Activated CD8-positive, alpha-beta T cell treated with anti-CD3 and anti-CD28 coated beads, Interleukin-2, amount 10 ng/mL, durations not matched to agents 7 days and 5 days (primary cell): ENCODE measurements around the gene PAPLN. TPM values are rescaled to one million over a fixed set of nuclear protein-coding genes. Genes with fewer than 3 reads are reported as not detected.

Experiments
- ATAC-seq: fragments of 150-1000 bp; cut with Tn5 transposase; one replicate; pipeline ENCODE4 v1.10.0; 2021; ENCODE audit warnings: moderate library complexity
- CTCF ChIA-PET: fragments of 350-600 bp; sonication (Branson Sonifier 250); formaldehyde crosslinking; loops from one replicate; lab custom pipeline; 2021; ENCODE audit warnings: antibody characterized with exemption; lab: Charles Lee
- POLR2A ChIA-PET: fragments of 350-600 bp; sonication (Branson Sonifier 250); formaldehyde crosslinking; loops from one replicate; lab custom pipeline; 2021; ENCODE audit warnings: antibody characterized with exemption; lab: Charles Lee
- DNase-seq: peaks from one replicate; pipeline ENCODE4 v3.0.0-alpha.2; 2020
- H3K27ac Mint-ChIP-seq: one replicate; pipeline ENCODE4 v1.8.0; 2021; ENCODE audit warnings: mild to moderate bottlenecking, mixed read lengths
- H3K27me3 Mint-ChIP-seq: one replicate; pipeline ENCODE4 v1.8.0; 2021; ENCODE audit warnings: low read depth, mixed read lengths
- H3K36me3 Mint-ChIP-seq: one replicate; pipeline ENCODE4 v1.8.0; 2021; ENCODE audit warnings: low read depth, mixed read lengths
- H3K4me1 Mint-ChIP-seq: one replicate; pipeline ENCODE4 v1.8.0; 2021; ENCODE audit warnings: low read depth, mixed read lengths
- H3K4me3 Mint-ChIP-seq: one replicate; pipeline ENCODE4 v1.8.0; 2021; ENCODE audit warnings: mild to moderate bottlenecking, mixed read lengths
- H3K9me3 Mint-ChIP-seq: one replicate; pipeline ENCODE4 v1.8.0; 2022; ENCODE audit warnings: mixed read lengths; ENCODE audit not compliant: insufficient read depth
- total RNA-seq, 2 experiments: library from RNA; stranded (reverse); gene quantifications; one replicate each; pipeline ENCODE4 v1.2.3, GENCODE V29; 2021

PAPLN gene
- total RNA-seq, 2 experiments from 2014 or later, result 0.29 to 0.45 TPM

GRCh38 chr14:73259837-73260236 lies 22.5 kb downstream of the PAPLN start:
- no peaks in the 10 kb centered on the region for H3K36me3 Mint-ChIP-seq
- no peak for DNase-seq
- H3K4me3 Mint-ChIP-seq, result no peak overlapping the region
- no peaks in the 10 kb centered on the region for H3K9me3 Mint-ChIP-seq
- ATAC-seq, result no peak
- ChIA-PET POLR2A (no interaction called here), CTCF (no interaction called here)
- H3K27ac Mint-ChIP-seq, result no peak overlapping the region
- no peaks in the 10 kb centered on the region for H3K27me3 Mint-ChIP-seq
- peaks cover 3% of the 10 kb centered on the region for H3K4me1 Mint-ChIP-seq

- no peak overlapping the region for H3K4me3 Mint-ChIP-seq
- no peaks in the 10 kb centered on the region for H3K27me3 Mint-ChIP-seq
- no peaks in the 10 kb centered on the region for H3K9me3 Mint-ChIP-seq
- no peak for DNase-seq
- H3K36me3 Mint-ChIP-seq, result no peaks in the 10 kb centered on the region
- no peak for ATAC-seq
- CTCF ChIA-PET, result no interaction called here
- POLR2A ChIA-PET, result no interaction called here
- H3K27ac Mint-ChIP-seq, result no peak overlapping the region
- H3K4me1 Mint-ChIP-seq, result no peaks in the 10 kb centered on the region
These were observed 23.3 kb downstream of the PAPLN start for GRCh38 chr14:73260574-73260973.

GRCh38 chr14:73261075-73261474 lies 23.8 kb downstream of the PAPLN start:
- DNase-seq (no peak), ATAC-seq (no peak)
- H3K4me1 Mint-ChIP-seq, result no peaks in the 10 kb centered on the region
- ChIA-PET POLR2A (no interaction called here), CTCF (no interaction called here)
- H3K4me3 Mint-ChIP-seq, result no peak overlapping the region
- no peaks in the 10 kb centered on the region for H3K36me3 Mint-ChIP-seq
- H3K27ac Mint-ChIP-seq, result no peak overlapping the region
- no peaks in the 10 kb centered on the region for H3K9me3 Mint-ChIP-seq
- H3K27me3 Mint-ChIP-seq, result no peaks in the 10 kb centered on the region

- ChIA-PET POLR2A (no interaction called here), CTCF (no interaction called here)
- no peaks in the 10 kb centered on the region for H3K9me3 Mint-ChIP-seq
- ATAC-seq (no peak), DNase-seq (no peak)
- H3K4me3 Mint-ChIP-seq, result no peak overlapping the region
- no peaks in the 10 kb centered on the region for H3K27me3 Mint-ChIP-seq
- H3K27ac Mint-ChIP-seq, result no peak overlapping the region
- no peaks in the 10 kb centered on the region for H3K36me3 Mint-ChIP-seq
- no peaks in the 10 kb centered on the region for H3K4me1 Mint-ChIP-seq
These were observed 24.5 kb downstream of the PAPLN start for GRCh38 chr14:73261520-73262426.

GRCh38 chr14:73262427-73263183 lies 25.3 kb downstream of the PAPLN start:
- no peaks in the 10 kb centered on the region for H3K4me1 Mint-ChIP-seq
- no peak overlapping the region for H3K4me3 Mint-ChIP-seq
- H3K9me3 Mint-ChIP-seq, result no peaks in the 10 kb centered on the region
- DNase-seq, result no peak
- ChIA-PET CTCF (no interaction called here), POLR2A (no interaction called here)
- no peaks in the 10 kb centered on the region for H3K36me3 Mint-ChIP-seq
- no peak overlapping the region for H3K27ac Mint-ChIP-seq
- no peak for ATAC-seq
- H3K27me3 Mint-ChIP-seq, result no peaks in the 10 kb centered on the region

GRCh38 chr14:73263606-73264005 lies 26.3 kb downstream of the PAPLN start:
- ATAC-seq (no peak), DNase-seq (no peak)
- ChIA-PET CTCF (no interaction called here), POLR2A (no interaction called here)
- Mint-ChIP-seq H3K4me3 (no peak overlapping the region), H3K27ac (no peak overlapping the region), H3K9me3 (no peaks in the 10 kb centered on the region), H3K36me3 (no peaks in the 10 kb centered on the region), H3K4me1 (no peaks in the 10 kb centered on the region), H3K27me3 (no peaks in the 10 kb centered on the region)

GRCh38 chr14:73264080-73264884 lies 27.0 kb downstream of the PAPLN start:
- ATAC-seq, result no peak
- Mint-ChIP-seq H3K4me3 (no peak overlapping the region), H3K9me3 (no peaks in the 10 kb centered on the region), H3K27me3 (peaks cover 2% of the 10 kb centered on the region), H3K36me3 (no peaks in the 10 kb centered on the region), H3K4me1 (no peaks in the 10 kb centered on the region), H3K27ac (no peak overlapping the region)
- DNase-seq, result no peak
- POLR2A ChIA-PET, result no interaction called here
- CTCF ChIA-PET, result no interaction called here

- Mint-ChIP-seq H3K36me3 (no peaks in the 10 kb centered on the region), H3K4me1 (peaks cover 3% of the 10 kb centered on the region), H3K9me3 (no peaks in the 10 kb centered on the region), H3K27ac (no peak overlapping the region), H3K27me3 (peaks cover 6% of the 10 kb centered on the region), H3K4me3 (no peak overlapping the region)
- no peak for ATAC-seq
- ChIA-PET POLR2A (no interaction called here), CTCF (interaction anchor here (1.4 kb wide), 1 partner anchor 30 kb away, joined by 6 read pairs; no protein-coding TSS in a partner anchor)
- no peak for DNase-seq
These were observed 27.8 kb downstream of the PAPLN start for GRCh38 chr14:73264885-73265720.

GRCh38 chr14:73265721-73266046 lies 28.4 kb downstream of the PAPLN start:
- peaks cover 11% of the 10 kb centered on the region for H3K27me3 Mint-ChIP-seq
- H3K4me3 Mint-ChIP-seq, result no peak overlapping the region
- ChIA-PET POLR2A (no interaction called here), CTCF (interaction anchor here (1.4 kb wide), 1 partner anchor 30 kb away, joined by 6 read pairs; no protein-coding TSS in a partner anchor)
- ATAC-seq (no peak), DNase-seq (no peak)
- H3K36me3 Mint-ChIP-seq, result no peaks in the 10 kb centered on the region
- H3K9me3 Mint-ChIP-seq, result no peaks in the 10 kb centered on the region
- H3K4me1 Mint-ChIP-seq, result peaks cover 9% of the 10 kb centered on the region
- H3K27ac Mint-ChIP-seq, result no peak overlapping the region

GRCh38 chr14:73266317-73266716 lies 29.0 kb downstream of the PAPLN start:
- ChIA-PET POLR2A (interaction anchor here (0.6 kb wide), 1 partner anchor 1950 kb away, joined by 3 read pairs; no protein-coding TSS in a partner anchor), CTCF (interaction anchor here (1.4 kb wide), 1 partner anchor 29 kb away, joined by 6 read pairs; no protein-coding TSS in a partner anchor)
- peaks cover 10% of the 10 kb centered on the region for H3K4me1 Mint-ChIP-seq
- no peaks in the 10 kb centered on the region for H3K36me3 Mint-ChIP-seq
- no peak overlapping the region for H3K27ac Mint-ChIP-seq
- no peaks in the 10 kb centered on the region for H3K9me3 Mint-ChIP-seq
- DNase-seq (no peak), ATAC-seq (no peak)
- H3K27me3 Mint-ChIP-seq, result peaks cover 13% of the 10 kb centered on the region
- no peak overlapping the region for H3K4me3 Mint-ChIP-seq

GRCh38 chr14:73267474-73267873 lies 30.2 kb downstream of the PAPLN start:
- Mint-ChIP-seq H3K36me3 (peaks cover 3% of the 10 kb centered on the region), H3K9me3 (no peaks in the 10 kb centered on the region), H3K27ac (no peak overlapping the region), H3K4me1 (peaks cover 10% of the 10 kb centered on the region), H3K4me3 (no peak overlapping the region), H3K27me3 (peaks cover 13% of the 10 kb centered on the region)
- POLR2A ChIA-PET, result no interaction called here
- no peak for DNase-seq
- no peak for ATAC-seq
- CTCF ChIA-PET, result no interaction called here
